ENCODE measurements around the gene CIT. TPM values are rescaled to one million over a fixed set of nuclear protein-coding genes. Genes with fewer than 3 reads are reported as not detected.

The CIT gene
- total and polyA plus RNA-seq, 2 donors (not counting 3 experiments of a cell fraction or from before 2014, with no cell fraction given), result 13.3 to 61.8 TPM

DNA sequence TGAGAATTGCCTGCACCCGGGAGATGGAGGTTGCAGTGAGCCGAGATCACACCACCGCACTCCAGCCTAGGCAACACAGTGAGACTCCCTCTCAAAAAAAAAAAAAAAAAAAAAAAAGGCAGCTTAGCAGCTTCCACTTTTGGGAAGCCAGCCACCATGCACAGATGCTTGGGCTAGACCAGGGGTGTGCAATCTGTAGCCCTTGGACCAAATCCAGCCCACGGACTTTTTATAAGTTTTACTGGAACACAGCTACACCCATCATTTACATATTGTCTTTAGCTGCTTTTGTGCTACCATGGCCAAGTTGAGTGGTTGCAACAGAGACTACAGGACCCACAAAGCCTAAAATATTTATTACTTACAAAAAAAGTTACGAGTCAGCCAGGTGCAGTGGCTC is 6.7 kb downstream of the CIT start:
- CTCF ChIA-PET, result interaction anchor here (0.9 to 1.9 kb wide), 3 partner anchors 24 to 197 kb away, joined by 3 to 6 read pairs (median 3); no protein-coding TSS in a partner anchor

More for the DNA sequence above, 6.7 kb downstream of the CIT start:
- intact Hi-C loops (cut with micrococcal nuclease) (no loop called here), dilution Hi-C loops (cut with MboI; ENCODE audit: extremely low pct_ligation_motif_present, low sequenced_read_pairs) (no loop called here)
- H3K27me3 ChIP-seq (ENCODE audit: control insufficient read depth in 2 of 2, insufficient read depth in 2 of 2, low read length in 2 of 2), result no peaks in the 10 kb centered on the region
- no peaks in the 10 kb centered on the region for H4K20me1 ChIP-seq (replicated peaks; ENCODE audit: control insufficient read depth, extremely low read depth, insufficient read depth, low read length)
- H3K9me1 ChIP-seq (replicated peaks; ENCODE audit: control insufficient read depth, extremely low read depth, insufficient read depth, low read length), result no peaks in the 10 kb centered on the region
- H3K4me1 ChIP-seq (ENCODE audit: control insufficient read depth, extremely low read depth, insufficient read depth, low read length), result peaks cover 10% of the 10 kb centered on the region
- H3K9ac ChIP-seq (replicated peaks; ENCODE audit: extremely low read depth, insufficient read depth, low read length), result no peak overlapping the region
- H2AFZ ChIP-seq (ENCODE audit: low read depth, low read length), result no peak overlapping the region
- H3K9me3 ChIP-seq (replicated peaks; ENCODE audit: control insufficient read depth, insufficient read depth, low read length), result no peaks in the 10 kb centered on the region
- TF ChIP-seq FOS (IDR thresholded peaks at IDR 0.05; ENCODE audit: borderline replicate concordance, insufficient read depth, low read length) (no peak), EZH2 (IDR thresholded peaks at IDR 0.05; ENCODE audit: borderline replicate concordance, low read depth, low read length, severe bottlenecking) (no peak), MYC (IDR thresholded peaks at IDR 0.05; ENCODE audit: low read depth, low read length) (no peak), POLR2AphosphoS5 (IDR thresholded peaks at IDR 0.05; ENCODE audit: insufficient read depth, low read depth, low read length) (no peak), JUN (IDR thresholded peaks at IDR 0.05; ENCODE audit: borderline replicate concordance, insufficient read depth, insufficient read length, low read depth) (no peak), GATA2 (IDR thresholded peaks at IDR 0.05; ENCODE audit: insufficient read depth, insufficient read length, low read depth, low read length) (no peak), POLR2A (IDR thresholded peaks at IDR 0.05; ENCODE audit: low read depth, low read length) (no peak)
- TF ChIP-seq, protein P1, sequence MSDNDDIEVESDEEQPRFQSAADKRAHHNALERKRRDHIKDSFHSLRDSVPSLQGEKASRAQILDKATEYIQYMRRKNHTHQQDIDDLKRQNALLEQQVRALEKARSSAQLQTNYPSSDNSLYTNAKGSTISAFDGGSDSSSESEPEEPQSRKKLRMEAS (IDR thresholded peaks at IDR 0.05; ENCODE audit: insufficient read depth, insufficient read length), result no peak
- TF ChIP-seq, protein P2, sequence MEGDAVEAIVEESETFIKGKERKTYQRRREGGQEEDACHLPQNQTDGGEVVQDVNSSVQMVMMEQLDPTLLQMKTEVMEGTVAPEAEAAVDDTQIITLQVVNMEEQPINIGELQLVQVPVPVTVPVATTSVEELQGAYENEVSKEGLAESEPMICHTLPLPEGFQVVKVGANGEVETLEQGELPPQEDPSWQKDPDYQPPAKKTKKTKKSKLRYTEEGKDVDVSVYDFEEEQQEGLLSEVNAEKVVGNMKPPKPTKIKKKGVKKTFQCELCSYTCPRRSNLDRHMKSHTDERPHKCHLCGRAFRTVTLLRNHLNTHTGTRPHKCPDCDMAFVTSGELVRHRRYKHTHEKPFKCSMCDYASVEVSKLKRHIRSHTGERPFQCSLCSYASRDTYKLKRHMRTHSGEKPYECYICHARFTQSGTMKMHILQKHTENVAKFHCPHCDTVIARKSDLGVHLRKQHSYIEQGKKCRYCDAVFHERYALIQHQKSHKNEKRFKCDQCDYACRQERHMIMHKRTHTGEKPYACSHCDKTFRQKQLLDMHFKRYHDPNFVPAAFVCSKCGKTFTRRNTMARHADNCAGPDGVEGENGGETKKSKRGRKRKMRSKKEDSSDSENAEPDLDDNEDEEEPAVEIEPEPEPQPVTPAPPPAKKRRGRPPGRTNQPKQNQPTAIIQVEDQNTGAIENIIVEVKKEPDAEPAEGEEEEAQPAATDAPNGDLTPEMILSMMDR (IDR thresholded peaks at IDR 0.05; ENCODE audit: extremely low read depth in 1 of 2, insufficient read depth in 1 of 2, low read depth in 1 of 2, low read length in 2 of 2), result no peak
- H3K36me3 ChIP-seq (ENCODE audit: control insufficient read depth in 2 of 2, extremely low read depth in 1 of 2, insufficient read depth in 2 of 2, low read length in 2 of 2), result peaks cover 0 to 6% of the 10 kb centered on the region in 2 experiments
- no peak overlapping the region for H3K27ac ChIP-seq (ENCODE audit: insufficient read depth, low read depth, low read length)
- POLR2A ChIA-PET, result no interaction called here
- FAIRE-seq, result no peak
- no peak overlapping the region for H3K4me2 ChIP-seq (ENCODE audit: insufficient read depth, low read length)
- no TSS peak for BruUV-seq (replicated peaks)
- H3K79me2 ChIP-seq (ENCODE audit: control insufficient read depth, insufficient read depth, low read length), result no peaks in the 10 kb centered on the region
- DNase-seq (ENCODE audit: low read depth, low spot score), result no peak
- H3K4me3 ChIP-seq (replicated peaks in 1 of 3; ENCODE audit: insufficient read depth in 1 of 3, low read depth in 1 of 3, low read length in 3 of 3), result no peak overlapping the region
